ENCODE data around the gene NR2F2. TPM values are rescaled to one million over a fixed set of nuclear protein-coding genes. Genes with fewer than 3 reads are reported as not detected.

NR2F2 gene
- total and polyA plus RNA-seq, 2 experiments from 2014 or later = 0.16 TPM; not detected in 1

DNA sequence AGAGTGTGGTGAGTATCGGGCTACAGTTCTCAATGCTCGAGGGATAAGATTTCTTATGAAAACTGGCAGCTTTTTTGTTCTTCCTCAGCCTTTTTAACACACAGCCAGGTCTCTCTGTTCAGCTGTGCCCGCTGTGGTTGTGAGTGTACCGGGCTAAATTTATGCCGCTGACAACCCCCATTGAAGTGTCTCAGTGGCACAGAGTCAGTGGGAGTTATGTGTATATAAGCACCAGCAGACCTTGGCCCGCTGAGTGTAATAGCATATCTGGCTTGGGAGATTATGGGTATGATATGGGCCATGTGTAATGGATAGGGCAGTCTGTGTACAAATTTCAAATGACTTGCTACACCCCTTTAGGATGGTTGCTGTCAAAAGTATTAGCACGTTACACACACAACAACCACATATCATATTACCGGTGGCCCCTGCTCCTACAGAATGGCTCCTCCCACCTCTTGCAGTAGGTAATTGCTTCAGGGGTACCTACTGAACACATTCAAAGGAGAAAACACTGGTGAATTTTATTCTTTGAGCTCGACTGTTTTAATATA, 26.9 kb upstream of the NR2F2 start:
- H3K4me1 ChIP-seq (ENCODE audit: insufficient read depth) = no peaks in the 10 kb centered on the region
- no peaks in the 10 kb centered on the region; the same call in 1 of the 2 replicates for H3K9me2 ChIP-seq (ENCODE audit: insufficient read depth)
- ATAC-seq (no peak; the same call in 2 of the 3 replicates), DNase-seq (ENCODE audit: low spot score) (no peak)
- H3F3A ChIP-seq (replicated peaks; ENCODE audit: low read depth) = no peaks in the 10 kb centered on the region
- peaks cover 7% of the 10 kb centered on the region for H3K9me3 Mint-ChIP-seq
- no peaks in the 10 kb centered on the region for H3K27me3 ChIP-seq (ENCODE audit: insufficient read depth)
- peaks cover 5% of the 10 kb centered on the region for H3K27me3 Mint-ChIP-seq (ENCODE audit: insufficient read depth, low read depth, poor library complexity)
- no peaks in the 10 kb centered on the region for H3K79me2 ChIP-seq (replicated peaks; ENCODE audit: insufficient read depth)
- TF ChIP-seq, protein P1, sequence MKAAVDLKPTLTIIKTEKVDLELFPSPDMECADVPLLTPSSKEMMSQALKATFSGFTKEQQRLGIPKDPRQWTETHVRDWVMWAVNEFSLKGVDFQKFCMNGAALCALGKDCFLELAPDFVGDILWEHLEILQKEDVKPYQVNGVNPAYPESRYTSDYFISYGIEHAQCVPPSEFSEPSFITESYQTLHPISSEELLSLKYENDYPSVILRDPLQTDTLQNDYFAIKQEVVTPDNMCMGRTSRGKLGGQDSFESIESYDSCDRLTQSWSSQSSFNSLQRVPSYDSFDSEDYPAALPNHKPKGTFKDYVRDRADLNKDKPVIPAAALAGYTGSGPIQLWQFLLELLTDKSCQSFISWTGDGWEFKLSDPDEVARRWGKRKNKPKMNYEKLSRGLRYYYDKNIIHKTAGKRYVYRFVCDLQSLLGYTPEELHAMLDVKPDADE (IDR thresholded peaks at IDR 0.05) = no peak
- TF ChIP-seq ZNF331 (CRISPR knock-in tag; IDR thresholded peaks at IDR 0.05; ENCODE audit: low read depth) (no peak), JUNB (IDR thresholded peaks at IDR 0.05; ENCODE audit: unreplicated experiment) (no peak)
- TF ChIP-seq, protein P2, sequence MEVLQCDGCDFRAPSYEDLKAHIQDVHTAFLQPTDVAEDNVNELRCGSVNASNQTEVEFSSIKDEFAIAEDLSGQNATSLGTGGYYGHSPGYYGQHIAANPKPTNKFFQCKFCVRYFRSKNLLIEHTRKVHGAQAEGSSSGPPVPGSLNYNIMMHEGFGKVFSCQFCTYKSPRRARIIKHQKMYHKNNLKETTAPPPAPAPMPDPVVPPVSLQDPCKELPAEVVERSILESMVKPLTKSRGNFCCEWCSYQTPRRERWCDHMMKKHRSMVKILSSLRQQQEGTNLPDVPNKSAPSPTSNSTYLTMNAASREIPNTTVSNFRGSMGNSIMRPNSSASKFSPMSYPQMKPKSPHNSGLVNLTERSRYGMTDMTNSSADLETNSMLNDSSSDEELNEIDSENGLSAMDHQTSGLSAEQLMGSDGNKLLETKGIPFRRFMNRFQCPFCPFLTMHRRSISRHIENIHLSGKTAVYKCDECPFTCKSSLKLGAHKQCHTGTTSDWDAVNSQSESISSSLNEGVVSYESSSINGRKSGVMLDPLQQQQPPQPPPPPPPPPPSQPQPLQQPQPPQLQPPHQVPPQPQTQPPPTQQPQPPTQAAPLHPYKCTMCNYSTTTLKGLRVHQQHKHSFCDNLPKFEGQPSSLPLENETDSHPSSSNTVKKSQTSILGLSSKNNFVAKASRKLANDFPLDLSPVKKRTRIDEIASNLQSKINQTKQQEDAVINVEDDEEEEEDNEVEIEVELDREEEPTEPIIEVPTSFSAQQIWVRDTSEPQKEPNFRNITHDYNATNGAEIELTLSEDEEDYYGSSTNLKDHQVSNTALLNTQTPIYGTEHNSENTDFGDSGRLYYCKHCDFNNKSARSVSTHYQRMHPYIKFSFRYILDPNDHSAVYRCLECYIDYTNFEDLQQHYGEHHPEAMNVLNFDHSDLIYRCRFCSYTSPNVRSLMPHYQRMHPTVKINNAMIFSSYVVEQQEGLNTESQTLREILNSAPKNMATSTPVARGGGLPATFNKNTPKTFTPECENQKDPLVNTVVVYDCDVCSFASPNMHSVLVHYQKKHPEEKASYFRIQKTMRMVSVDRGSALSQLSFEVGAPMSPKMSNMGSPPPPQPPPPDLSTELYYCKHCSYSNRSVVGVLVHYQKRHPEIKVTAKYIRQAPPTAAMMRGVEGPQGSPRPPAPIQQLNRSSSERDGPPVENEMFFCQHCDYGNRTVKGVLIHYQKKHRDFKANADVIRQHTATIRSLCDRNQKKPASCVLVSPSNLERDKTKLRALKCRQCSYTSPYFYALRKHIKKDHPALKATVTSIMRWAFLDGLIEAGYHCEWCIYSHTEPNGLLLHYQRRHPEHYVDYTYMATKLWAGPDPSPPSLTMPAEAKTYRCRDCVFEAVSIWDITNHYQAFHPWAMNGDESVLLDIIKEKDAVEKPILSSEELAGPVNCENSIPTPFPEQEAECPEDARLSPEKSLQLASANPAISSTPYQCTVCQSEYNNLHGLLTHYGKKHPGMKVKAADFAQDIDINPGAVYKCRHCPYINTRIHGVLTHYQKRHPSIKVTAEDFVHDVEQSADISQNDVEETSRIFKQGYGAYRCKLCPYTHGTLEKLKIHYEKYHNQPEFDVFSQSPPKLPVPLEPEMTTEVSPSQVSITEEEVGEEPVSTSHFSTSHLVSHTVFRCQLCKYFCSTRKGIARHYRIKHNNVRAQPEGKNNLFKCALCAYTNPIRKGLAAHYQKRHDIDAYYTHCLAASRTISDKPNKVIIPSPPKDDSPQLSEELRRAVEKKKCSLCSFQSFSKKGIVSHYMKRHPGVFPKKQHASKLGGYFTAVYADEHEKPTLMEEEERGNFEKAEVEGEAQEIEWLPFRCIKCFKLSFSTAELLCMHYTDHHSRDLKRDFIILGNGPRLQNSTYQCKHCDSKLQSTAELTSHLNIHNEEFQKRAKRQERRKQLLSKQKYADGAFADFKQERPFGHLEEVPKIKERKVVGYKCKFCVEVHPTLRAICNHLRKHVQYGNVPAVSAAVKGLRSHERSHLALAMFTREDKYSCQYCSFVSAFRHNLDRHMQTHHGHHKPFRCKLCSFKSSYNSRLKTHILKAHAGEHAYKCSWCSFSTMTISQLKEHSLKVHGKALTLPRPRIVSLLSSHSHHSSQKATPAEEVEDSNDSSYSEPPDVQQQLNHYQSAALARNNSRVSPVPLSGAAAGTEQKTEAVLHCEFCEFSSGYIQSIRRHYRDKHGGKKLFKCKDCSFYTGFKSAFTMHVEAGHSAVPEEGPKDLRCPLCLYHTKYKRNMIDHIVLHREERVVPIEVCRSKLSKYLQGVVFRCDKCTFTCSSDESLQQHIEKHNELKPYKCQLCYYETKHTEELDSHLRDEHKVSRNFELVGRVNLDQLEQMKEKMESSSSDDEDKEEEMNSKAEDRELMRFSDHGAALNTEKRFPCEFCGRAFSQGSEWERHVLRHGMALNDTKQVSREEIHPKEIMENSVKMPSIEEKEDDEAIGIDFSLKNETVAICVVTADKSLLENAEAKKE (CRISPR knock-in tag; IDR thresholded peaks at IDR 0.05) = no peak
- H3K4me1 Mint-ChIP-seq = peaks cover 9% of the 10 kb centered on the region; the same call in 2 of the 3 replicates
- no peaks in the 10 kb centered on the region; the same call in 1 of the 2 replicates for H3K36me3 ChIP-seq (ENCODE audit: insufficient read depth)
- no peak overlapping the region for H3K4me3 ChIP-seq
- H3K4me2 ChIP-seq = no peak overlapping the region
- H2AFZ ChIP-seq = no peak overlapping the region
- no peak overlapping the region for H3K27ac Mint-ChIP-seq
- no peak overlapping the region for H3K4me3 Mint-ChIP-seq
- H3K27ac ChIP-seq (ENCODE audit: low read depth) = no peak overlapping the region
- peaks cover 3% of the 10 kb centered on the region; the same call in 1 of the 3 replicates for H3K36me3 Mint-ChIP-seq (ENCODE audit: low read depth)
- H4K20me1 ChIP-seq (replicated peaks; ENCODE audit: insufficient read depth) = no peaks in the 10 kb centered on the region

DNA sequence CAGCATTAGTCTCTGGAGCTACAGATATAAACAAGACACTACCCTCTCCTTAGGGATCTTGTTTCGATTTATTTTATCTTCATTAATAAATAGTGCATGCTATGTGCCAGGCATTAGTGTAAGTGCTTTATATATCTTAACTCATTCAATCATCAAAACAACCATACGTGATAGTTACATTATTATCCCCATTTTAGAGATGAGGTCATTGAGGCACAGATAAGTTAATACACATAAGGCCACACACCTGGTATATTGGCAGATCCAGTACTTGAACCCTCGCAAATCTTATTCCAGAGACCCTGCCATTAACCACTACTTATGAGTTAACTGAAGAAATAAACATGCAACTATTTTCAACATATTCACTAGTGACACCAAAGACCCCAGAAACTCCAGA, 25.7 kb upstream of the NR2F2 start:
- no peak overlapping the region for H2AFZ ChIP-seq
- no peak overlapping the region for H3K4me3 Mint-ChIP-seq
- no peaks in the 10 kb centered on the region for H3K79me2 ChIP-seq (replicated peaks; ENCODE audit: insufficient read depth)
- no peaks in the 10 kb centered on the region; the same call in 1 of the 2 replicates for H3K9me2 ChIP-seq (ENCODE audit: insufficient read depth)
- H3K27ac ChIP-seq (ENCODE audit: low read depth) = no peak overlapping the region
- H3K27me3 ChIP-seq (ENCODE audit: insufficient read depth) = no peaks in the 10 kb centered on the region
- no peaks in the 10 kb centered on the region for H3K4me1 ChIP-seq (ENCODE audit: insufficient read depth)
- peaks cover 9% of the 10 kb centered on the region; the same call in 2 of the 3 replicates for H3K4me1 Mint-ChIP-seq
- no peak overlapping the region for H3K4me2 ChIP-seq
- peaks cover 5% of the 10 kb centered on the region for H3K27me3 Mint-ChIP-seq (ENCODE audit: insufficient read depth, low read depth, poor library complexity)
- H3K9me3 Mint-ChIP-seq = no peaks in the 10 kb centered on the region
- no peak for DNase-seq (ENCODE audit: low spot score)
- no peak for ATAC-seq
- no peaks in the 10 kb centered on the region for H3F3A ChIP-seq (replicated peaks; ENCODE audit: low read depth)
- H3K36me3 ChIP-seq (ENCODE audit: insufficient read depth) = no peaks in the 10 kb centered on the region
- H3K4me3 ChIP-seq = no peak overlapping the region
- no peaks in the 10 kb centered on the region for H4K20me1 ChIP-seq (replicated peaks; ENCODE audit: insufficient read depth)
- H3K27ac Mint-ChIP-seq = no peak overlapping the region
- H3K36me3 Mint-ChIP-seq (ENCODE audit: low read depth) = no peaks in the 10 kb centered on the region
- TF ChIP-seq, protein P1 (IDR thresholded peaks at IDR 0.05) = no peak
- TF ChIP-seq EZH2phosphoT487 (IDR thresholded peaks at IDR 0.05; ENCODE audit: unreplicated experiment) (no peak), NANOG (IDR thresholded peaks at IDR 0.05; ENCODE audit: borderline replicate concordance) (no peak), STAT1 (IDR thresholded peaks at IDR 0.05; ENCODE audit: unreplicated experiment) (no peak), JUNB (IDR thresholded peaks at IDR 0.05; ENCODE audit: unreplicated experiment) (no peak), CREB1 (CRISPR knock-in tag; IDR thresholded peaks at IDR 0.05; ENCODE audit: low read depth) (no peak)
- TF ChIP-seq, protein P3, sequence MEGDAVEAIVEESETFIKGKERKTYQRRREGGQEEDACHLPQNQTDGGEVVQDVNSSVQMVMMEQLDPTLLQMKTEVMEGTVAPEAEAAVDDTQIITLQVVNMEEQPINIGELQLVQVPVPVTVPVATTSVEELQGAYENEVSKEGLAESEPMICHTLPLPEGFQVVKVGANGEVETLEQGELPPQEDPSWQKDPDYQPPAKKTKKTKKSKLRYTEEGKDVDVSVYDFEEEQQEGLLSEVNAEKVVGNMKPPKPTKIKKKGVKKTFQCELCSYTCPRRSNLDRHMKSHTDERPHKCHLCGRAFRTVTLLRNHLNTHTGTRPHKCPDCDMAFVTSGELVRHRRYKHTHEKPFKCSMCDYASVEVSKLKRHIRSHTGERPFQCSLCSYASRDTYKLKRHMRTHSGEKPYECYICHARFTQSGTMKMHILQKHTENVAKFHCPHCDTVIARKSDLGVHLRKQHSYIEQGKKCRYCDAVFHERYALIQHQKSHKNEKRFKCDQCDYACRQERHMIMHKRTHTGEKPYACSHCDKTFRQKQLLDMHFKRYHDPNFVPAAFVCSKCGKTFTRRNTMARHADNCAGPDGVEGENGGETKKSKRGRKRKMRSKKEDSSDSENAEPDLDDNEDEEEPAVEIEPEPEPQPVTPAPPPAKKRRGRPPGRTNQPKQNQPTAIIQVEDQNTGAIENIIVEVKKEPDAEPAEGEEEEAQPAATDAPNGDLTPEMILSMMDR (conservative IDR thresholded peaks at IDR 0.05; ENCODE audit: low read depth in 2 of 2) = no peak
